Activated CD8-positive, alpha-beta memory T cell treated with anti-CD3 and anti-CD28 coated beads, Interleukin-2, amount 50 U/mL, for 48 hours (primary cell): ENCODE results near the gene CCDC146.

ENCODE experiments used
- DNase-seq: peaks from one replicate; pipeline ENCODE4 v3.0.0-alpha.2; 2020

Gene CCDC146

GRCh38 chr7:77295549-77295948, 173.1 kb downstream of the CCDC146 start:
- DNase-seq, result no peak

GRCh38 chr7:77306231-77307067, 184.0 kb downstream of the CCDC146 start:
- no peak for DNase-seq

- DNase-seq, result no peak
Observed at GRCh38 chr7:77308792-77309191, 186.4 kb downstream of the CCDC146 start.

GRCh38 chr7:77309714-77310220, 187.4 kb downstream of the CCDC146 start:
- DNase-seq, result no peak

- DNase-seq, result no peak
Observed at GRCh38 chr7:77310982-77311381, 188.6 kb downstream of the CCDC146 start.

GRCh38 chr7:77313085-77313484, 190.7 kb downstream of the CCDC146 start:
- no peak for DNase-seq

GRCh38 chr7:77313876-77314480, 191.6 kb downstream of the CCDC146 start:
- DNase-seq, result no peak

GRCh38 chr7:77315182-77315591, 192.8 kb downstream of the CCDC146 start:
- DNase-seq, result no peak

- DNase-seq, result no peak
Observed at GRCh38 chr7:77316219-77316978, 194.0 kb downstream of the CCDC146 start.

GRCh38 chr7:77318019-77318418, 195.6 kb downstream of the CCDC146 start:
- DNase-seq, result no peak

- no peak for DNase-seq
Observed at GRCh38 chr7:77320137-77320536, 197.7 kb downstream of the CCDC146 start.

GRCh38 chr7:77320714-77321113, 198.3 kb downstream of the CCDC146 start:
- DNase-seq, result no peak

- no peak for DNase-seq
Observed at GRCh38 chr7:77321300-77321699, 198.9 kb downstream of the CCDC146 start.

GRCh38 chr7:77326131-77326530, 203.7 kb downstream of the CCDC146 start:
- no peak for DNase-seq

GRCh38 chr7:77327067-77327931, 204.9 kb downstream of the CCDC146 start:
- DNase-seq, result no peak

- peak; percentile 57 for DNase-seq
Observed at GRCh38 chr7:77327932-77328628, 205.7 kb downstream of the CCDC146 start.

GRCh38 chr7:77328669-77329068, 206.3 kb downstream of the CCDC146 start:
- no peak for DNase-seq

- DNase-seq, result no peak
Observed at GRCh38 chr7:77329466-77330168, 207.2 kb downstream of the CCDC146 start.

GRCh38 chr7:77330169-77330882, 207.9 kb downstream of the CCDC146 start:
- DNase-seq, result no peak

GRCh38 chr7:77331938-77332695, 209.7 kb downstream of the CCDC146 start:
- DNase-seq, result peak; percentile 67
